ENCODE results near the gene LRGUK.

- TF ChIP-seq POLR2A (IDR thresholded peaks at IDR 0.05): no peak
- TF ChIP-seq CTCF (IDR thresholded peaks at IDR 0.05 in 4 of 5, conservative IDR thresholded peaks at IDR 0.05 in 1 of 5): no peak
Measured at GRCh38 chr7:134203186-134203889, 76.2 kb downstream of the LRGUK start.
